Activated CD8-positive, alpha-beta T cell treated with anti-CD3 and anti-CD28 coated beads for 36 hours (primary cell): ENCODE data around the gene RABL6. TPM values are rescaled to one million over a fixed set of nuclear protein-coding genes. Genes with fewer than 3 reads are reported as not detected.
"Not testable (repeated sequence)": the region's sequence is repeated elsewhere in the genome, so short reads cannot be mapped to it uniquely, and the experiment has no call there.

Source experiments
- ATAC-seq: fragments of 200-7000 bp; cut with Tn5 transposase; one replicate; pipeline ENCODE4 v1.10.0; 2021; ENCODE audit warnings: mild to moderate bottlenecking, moderate library complexity
- CTCF ChIA-PET: fragments of 350-600 bp; sonication (Branson Sonifier 250); formaldehyde crosslinking; loops from one replicate; lab custom pipeline; 2021; ENCODE audit warnings: antibody characterized with exemption; lab: Charles Lee
- POLR2A ChIA-PET: fragments of 350-600 bp; sonication (Branson Sonifier 250); formaldehyde crosslinking; loops from one replicate; lab custom pipeline; 2021; ENCODE audit warnings: antibody characterized with exemption; lab: Charles Lee
- DNase-seq: peaks from one replicate; pipeline ENCODE4 v3.0.0-alpha.2; 2020
- H3K27ac Mint-ChIP-seq: one replicate; pipeline ENCODE4 v1.8.0; 2021; ENCODE audit warnings: mild to moderate bottlenecking, mixed read lengths
- H3K27me3 Mint-ChIP-seq: one replicate; pipeline ENCODE4 v1.8.0; 2021; ENCODE audit warnings: mixed read lengths
- H3K36me3 Mint-ChIP-seq: one replicate; pipeline ENCODE4 v1.8.0; 2021; ENCODE audit warnings: low read depth, mixed read lengths
- H3K4me1 Mint-ChIP-seq: one replicate; pipeline ENCODE4 v1.8.0; 2021; ENCODE audit warnings: low read depth, mixed read lengths
- H3K4me3 Mint-ChIP-seq: one replicate; pipeline ENCODE4 v1.8.0; 2021; ENCODE audit warnings: mild to moderate bottlenecking, moderate library complexity, mixed read lengths
- H3K9me3 Mint-ChIP-seq: one replicate; pipeline ENCODE4 v1.8.0; 2021; ENCODE audit warnings: mixed read lengths
- intact Hi-C: fragments of 100-400 bp; cut with micrococcal nuclease; formaldehyde crosslinking; loops from one replicate; pipeline ENCODE4 v1.10.0; 2022
- total RNA-seq, 2 experiments: library from RNA; stranded (reverse); gene quantifications; one replicate each; pipeline ENCODE4 v1.2.3, GENCODE V29; 2021
- TF ChIP-seq, protein P1 (sequence below): fragments of 200-600 bp; IDR thresholded peaks from one replicate; pipeline ENCODE4 v1.8.0; 2022; ENCODE audit warnings: antibody characterized with exemption, mild to moderate bottlenecking

Gene RABL6
- total RNA-seq, 2 experiments from 2014 or later: 85.6 to 86.6 TPM

GRCh38 chr9:136867917-136868316, 60.2 kb downstream of the RABL6 start:
- DNase-seq (no peak), ATAC-seq (no peak)
- H3K4me3 Mint-ChIP-seq: peak overlapping the region; percentile 69
- peak overlapping the region; percentile 66 for H3K27ac Mint-ChIP-seq
- H3K4me1 Mint-ChIP-seq: peaks cover 10% of the 10 kb centered on the region
- intact Hi-C loops: no loop called here
- ChIA-PET CTCF (interaction anchor here (1.2 to 1.8 kb wide), 2 partner anchors 25 to 75 kb away, joined by 3 to 5 read pairs; partner anchors contain the start of gene AJM1), POLR2A (interaction anchor here (0.9 to 2.0 kb wide), 3 partner anchors 9 to 14 kb away, joined by 3 to 6 read pairs (median 5); no protein-coding TSS in a partner anchor)
- peaks cover 3% of the 10 kb centered on the region for H3K9me3 Mint-ChIP-seq
- peaks cover 14% of the 10 kb centered on the region for H3K36me3 Mint-ChIP-seq
- H3K27me3 Mint-ChIP-seq: no peaks in the 10 kb centered on the region
- TF ChIP-seq, protein P1, sequence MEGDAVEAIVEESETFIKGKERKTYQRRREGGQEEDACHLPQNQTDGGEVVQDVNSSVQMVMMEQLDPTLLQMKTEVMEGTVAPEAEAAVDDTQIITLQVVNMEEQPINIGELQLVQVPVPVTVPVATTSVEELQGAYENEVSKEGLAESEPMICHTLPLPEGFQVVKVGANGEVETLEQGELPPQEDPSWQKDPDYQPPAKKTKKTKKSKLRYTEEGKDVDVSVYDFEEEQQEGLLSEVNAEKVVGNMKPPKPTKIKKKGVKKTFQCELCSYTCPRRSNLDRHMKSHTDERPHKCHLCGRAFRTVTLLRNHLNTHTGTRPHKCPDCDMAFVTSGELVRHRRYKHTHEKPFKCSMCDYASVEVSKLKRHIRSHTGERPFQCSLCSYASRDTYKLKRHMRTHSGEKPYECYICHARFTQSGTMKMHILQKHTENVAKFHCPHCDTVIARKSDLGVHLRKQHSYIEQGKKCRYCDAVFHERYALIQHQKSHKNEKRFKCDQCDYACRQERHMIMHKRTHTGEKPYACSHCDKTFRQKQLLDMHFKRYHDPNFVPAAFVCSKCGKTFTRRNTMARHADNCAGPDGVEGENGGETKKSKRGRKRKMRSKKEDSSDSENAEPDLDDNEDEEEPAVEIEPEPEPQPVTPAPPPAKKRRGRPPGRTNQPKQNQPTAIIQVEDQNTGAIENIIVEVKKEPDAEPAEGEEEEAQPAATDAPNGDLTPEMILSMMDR: no peak

GRCh38 chr9:136868644-136869043, 60.9 kb downstream of the RABL6 start:
- no peaks in the 10 kb centered on the region for H3K27me3 Mint-ChIP-seq
- peak overlapping the region; percentile 28 for H3K4me3 Mint-ChIP-seq
- CTCF ChIA-PET: no interaction called here
- ATAC-seq (no peak), DNase-seq (no peak)
- peaks cover 10% of the 10 kb centered on the region for H3K4me1 Mint-ChIP-seq
- TF ChIP-seq, protein P1: no peak
- H3K27ac Mint-ChIP-seq: no peak overlapping the region
- peaks cover 7% of the 10 kb centered on the region for H3K36me3 Mint-ChIP-seq
- POLR2A ChIA-PET: interaction anchor here (2.0 kb wide), 1 partner anchor 11 kb away, joined by 9 read pairs; no protein-coding TSS in a partner anchor
- intact Hi-C loops: no loop called here
- peaks cover 3% of the 10 kb centered on the region for H3K9me3 Mint-ChIP-seq

- H3K4me1 Mint-ChIP-seq, H3K9me3 Mint-ChIP-seq, H3K27ac Mint-ChIP-seq, intact Hi-C loops, H3K4me3 Mint-ChIP-seq, H3K36me3 Mint-ChIP-seq, DNase-seq, H3K27me3 Mint-ChIP-seq, ATAC-seq: not testable (repeated sequence)
- CTCF ChIA-PET: interaction anchor here (0.7 to 1.3 kb wide), 2 partner anchors 12 to 77 kb away, joined by 3 to 4 read pairs; no protein-coding TSS in a partner anchor
- POLR2A ChIA-PET: interaction anchor here (0.8 to 2.0 kb wide), 4 partner anchors 10 to 122 kb away, joined by 3 to 9 read pairs (median 8); partner anchors contain the start of genes PAXX and TRAF2
These were observed 61.9 kb downstream of the RABL6 start for GRCh38 chr9:136869611-136870010.

- no peak overlapping the region for H3K27ac Mint-ChIP-seq
- ATAC-seq: no peak
- CTCF ChIA-PET: interaction anchor here (0.8 kb wide), 1 partner anchor 9 kb away, joined by 3 read pairs; no protein-coding TSS in a partner anchor
These were observed 67.4 kb downstream of the RABL6 start for GRCh38 chr9:136875155-136875554.

DNA sequence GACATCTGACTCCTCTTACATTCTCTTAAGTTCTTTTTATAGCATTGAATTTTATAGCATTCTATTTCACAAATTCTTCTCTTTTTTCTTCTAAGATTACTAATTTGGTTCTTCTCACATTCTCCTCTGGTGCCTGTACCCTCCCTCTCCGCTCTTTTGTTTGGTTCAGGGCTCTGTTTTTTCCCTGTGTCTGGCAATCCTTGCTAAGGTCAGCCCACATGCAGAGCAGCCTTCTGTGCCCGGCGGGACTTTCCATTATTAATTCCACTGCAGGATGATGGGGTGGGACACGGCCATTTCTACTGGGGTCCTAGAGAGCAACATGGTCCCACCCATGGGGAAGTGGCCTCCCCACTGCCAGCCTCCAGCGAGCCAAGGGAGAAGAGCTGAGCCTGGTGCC, 68.7 kb downstream of the RABL6 start:
- Mint-ChIP-seq H3K36me3 (no peaks in the 10 kb centered on the region), H3K27me3 (no peaks in the 10 kb centered on the region), H3K9me3 (peaks cover 3% of the 10 kb centered on the region), H3K4me3 (no peak overlapping the region), H3K4me1 (peaks cover 12% of the 10 kb centered on the region), H3K27ac (no peak overlapping the region)
- ATAC-seq: no peak
- intact Hi-C loops: no loop called here
- DNase-seq: no peak
- POLR2A ChIA-PET: interaction anchor here (1.1 kb wide), 1 partner anchor 26 kb away, joined by 3 read pairs; no protein-coding TSS in a partner anchor
- TF ChIP-seq, protein P1: no peak
- CTCF ChIA-PET: no interaction called here

More at GRCh38 chr9:136875155-136875554, 67.4 kb downstream of the RABL6 start:
- H3K9me3 Mint-ChIP-seq: peaks cover 3% of the 10 kb centered on the region
- POLR2A ChIA-PET: interaction anchor here (0.6 to 1.1 kb wide), 5 partner anchors 13 to 57 kb away, joined by 3 to 8 read pairs (median 3); no protein-coding TSS in a partner anchor
- H3K27me3 Mint-ChIP-seq: no peaks in the 10 kb centered on the region
- intact Hi-C loops: no loop called here
- H3K4me1 Mint-ChIP-seq: peaks cover under 1% of the 10 kb centered on the region
- DNase-seq: no peak
- no peak overlapping the region for H3K4me3 Mint-ChIP-seq
- H3K36me3 Mint-ChIP-seq: no peaks in the 10 kb centered on the region
- TF ChIP-seq, protein P1: no peak
